ENCODE results near the gene DPP10. TPM values are rescaled to one million over a fixed set of nuclear protein-coding genes. Genes with fewer than 3 reads are reported as not detected.

The DPP10 gene
- total RNA-seq, 1 experiment from 2014 or later = not detected

- H3K27ac Mint-ChIP-seq (ENCODE audit: unreplicated experiment) = no peak overlapping the region
- H3K36me3 Mint-ChIP-seq (ENCODE audit: insufficient read depth, unreplicated experiment) = no peaks in the 10 kb centered on the region
- CTCF ChIA-PET = no interaction called here
- no peak for TF ChIP-seq CTCF (IDR thresholded peaks at IDR 0.05; ENCODE audit: unreplicated experiment)
- BruUV-seq (replicated peaks) = no TSS peak
- peaks cover 4% of the 10 kb centered on the region for H3K9me3 Mint-ChIP-seq (ENCODE audit: low read depth, unreplicated experiment)
- no peak for DNase-seq
- intact Hi-C loops (cut with micrococcal nuclease; ENCODE audit: unreplicated experiment) = no loop called here
- H3K4me3 Mint-ChIP-seq (ENCODE audit: low read depth, unreplicated experiment) = no peak overlapping the region
- H3K4me1 Mint-ChIP-seq (ENCODE audit: low read depth, unreplicated experiment) = no peaks in the 10 kb centered on the region
- no peaks in the 10 kb centered on the region for H3K27me3 Mint-ChIP-seq (ENCODE audit: unreplicated experiment)
Observed at GRCh38 chr2:114800371-114800770, 357.9 kb downstream of the DPP10 start.

GRCh38 chr2:114805195-114805594 lies 362.8 kb downstream of the DPP10 start:
- H3K4me3 Mint-ChIP-seq (ENCODE audit: low read depth, unreplicated experiment) = no peak overlapping the region
- intact Hi-C loops (cut with micrococcal nuclease; ENCODE audit: unreplicated experiment) = no loop called here
- H3K27me3 Mint-ChIP-seq (ENCODE audit: unreplicated experiment) = no peaks in the 10 kb centered on the region
- H3K4me1 Mint-ChIP-seq (ENCODE audit: low read depth, unreplicated experiment) = no peaks in the 10 kb centered on the region
- DNase-seq = no peak
- H3K9me3 Mint-ChIP-seq (ENCODE audit: low read depth, unreplicated experiment) = peaks cover 11% of the 10 kb centered on the region
- H3K36me3 Mint-ChIP-seq (ENCODE audit: insufficient read depth, unreplicated experiment) = no peaks in the 10 kb centered on the region
- CTCF ChIA-PET = no interaction called here
- TF ChIP-seq CTCF (IDR thresholded peaks at IDR 0.05; ENCODE audit: unreplicated experiment) = no peak
- BruUV-seq (replicated peaks) = no TSS peak
- no peak overlapping the region for H3K27ac Mint-ChIP-seq (ENCODE audit: unreplicated experiment)

- no peak overlapping the region for H3K27ac Mint-ChIP-seq (ENCODE audit: unreplicated experiment)
- intact Hi-C loops (cut with micrococcal nuclease; ENCODE audit: unreplicated experiment) = no loop called here
- peaks cover 10% of the 10 kb centered on the region for H3K9me3 Mint-ChIP-seq (ENCODE audit: low read depth, unreplicated experiment)
- no peak for DNase-seq
- H3K4me1 Mint-ChIP-seq (ENCODE audit: low read depth, unreplicated experiment) = no peaks in the 10 kb centered on the region
- no peak for TF ChIP-seq CTCF (IDR thresholded peaks at IDR 0.05; ENCODE audit: unreplicated experiment)
- H3K27me3 Mint-ChIP-seq (ENCODE audit: unreplicated experiment) = no peaks in the 10 kb centered on the region
- CTCF ChIA-PET = no interaction called here
- no TSS peak for BruUV-seq (replicated peaks)
- H3K36me3 Mint-ChIP-seq (ENCODE audit: insufficient read depth, unreplicated experiment) = no peaks in the 10 kb centered on the region
- H3K4me3 Mint-ChIP-seq (ENCODE audit: low read depth, unreplicated experiment) = no peak overlapping the region
Observed at GRCh38 chr2:114810092-114810491, 367.7 kb downstream of the DPP10 start.

GRCh38 chr2:114812261-114812660 lies 369.8 kb downstream of the DPP10 start:
- no TSS peak for BruUV-seq (replicated peaks)
- TF ChIP-seq CTCF (IDR thresholded peaks at IDR 0.05; ENCODE audit: unreplicated experiment) = no peak
- CTCF ChIA-PET = no interaction called here
- intact Hi-C loops (cut with micrococcal nuclease; ENCODE audit: unreplicated experiment) = no loop called here
- no peaks in the 10 kb centered on the region for H3K36me3 Mint-ChIP-seq (ENCODE audit: insufficient read depth, unreplicated experiment)
- peaks cover 8% of the 10 kb centered on the region for H3K9me3 Mint-ChIP-seq (ENCODE audit: low read depth, unreplicated experiment)
- H3K27ac Mint-ChIP-seq (ENCODE audit: unreplicated experiment) = no peak overlapping the region
- DNase-seq = no peak
- no peak overlapping the region for H3K4me3 Mint-ChIP-seq (ENCODE audit: low read depth, unreplicated experiment)
- H3K4me1 Mint-ChIP-seq (ENCODE audit: low read depth, unreplicated experiment) = no peaks in the 10 kb centered on the region
- H3K27me3 Mint-ChIP-seq (ENCODE audit: unreplicated experiment) = no peaks in the 10 kb centered on the region

GRCh38 chr2:114814355-114814754 lies 371.9 kb downstream of the DPP10 start:
- Mint-ChIP-seq H3K36me3 (ENCODE audit: insufficient read depth, unreplicated experiment) (no peaks in the 10 kb centered on the region), H3K9me3 (ENCODE audit: low read depth, unreplicated experiment) (peaks cover 9% of the 10 kb centered on the region), H3K27me3 (ENCODE audit: unreplicated experiment) (no peaks in the 10 kb centered on the region), H3K4me3 (ENCODE audit: low read depth, unreplicated experiment) (no peak overlapping the region), H3K4me1 (ENCODE audit: low read depth, unreplicated experiment) (no peaks in the 10 kb centered on the region), H3K27ac (ENCODE audit: unreplicated experiment) (no peak overlapping the region)
- intact Hi-C loops (cut with micrococcal nuclease; ENCODE audit: unreplicated experiment) = no loop called here
- TF ChIP-seq CTCF (IDR thresholded peaks at IDR 0.05; ENCODE audit: unreplicated experiment) = no peak
- no peak for DNase-seq
- CTCF ChIA-PET = no interaction called here
- no TSS peak for BruUV-seq (replicated peaks)
